Activated CD4-positive, alpha-beta T cell treated with anti-CD3 and anti-CD28 coated beads, Interleukin-2, amount 10 ng/mL, durations not matched to agents 7 days and 5 days (primary cell): Measurements from ENCODE around the gene PSG6. TPM values are rescaled to one million over a fixed set of nuclear protein-coding genes. Genes with fewer than 3 reads are reported as not detected.
A peak's percentile ranks its signal among the peaks of the same experiment; 100 is the strongest.
"Not testable (repeated sequence)": the region's sequence is repeated elsewhere in the genome, so short reads cannot be mapped to it uniquely, and the experiment has no call there.

ENCODE experiments used
- CTCF ChIA-PET: fragments of 350-600 bp; sonication (Branson Sonifier 250); formaldehyde crosslinking; loops from one replicate; lab custom pipeline; 2021; ENCODE audit warnings: antibody characterized with exemption; lab: Charles Lee
- POLR2A ChIA-PET: fragments of 350-600 bp; sonication (Branson Sonifier 250); formaldehyde crosslinking; loops from one replicate; lab custom pipeline; 2021; ENCODE audit warnings: antibody characterized with exemption; lab: Charles Lee
- DNase-seq: peaks from one replicate; pipeline ENCODE4 v3.0.0-alpha.2; 2020
- H3K27ac Mint-ChIP-seq: one replicate; pipeline ENCODE4 v1.8.0; 2021; ENCODE audit warnings: mild to moderate bottlenecking, moderate library complexity, mixed read lengths
- H3K27me3 Mint-ChIP-seq: one replicate; pipeline ENCODE4 v1.8.0; 2021; ENCODE audit warnings: mixed read lengths
- H3K36me3 Mint-ChIP-seq: one replicate; pipeline ENCODE4 v1.8.0; 2021; ENCODE audit warnings: low read depth, mixed read lengths
- H3K4me1 Mint-ChIP-seq: one replicate; pipeline ENCODE4 v1.8.0; 2021; ENCODE audit warnings: mixed read lengths
- H3K4me3 Mint-ChIP-seq: one replicate; pipeline ENCODE4 v1.8.0; 2021; ENCODE audit warnings: mild to moderate bottlenecking, moderate library complexity, mixed read lengths
- H3K9me3 Mint-ChIP-seq: one replicate; pipeline ENCODE4 v1.8.0; 2021; ENCODE audit warnings: mixed read lengths
- total RNA-seq, 2 experiments: library from RNA; stranded (reverse); gene quantifications; one replicate each; pipeline ENCODE4 v1.2.3, GENCODE V29; 2021

PSG6 gene
- total RNA-seq, 2 experiments from 2014 or later = not detected

DNA sequence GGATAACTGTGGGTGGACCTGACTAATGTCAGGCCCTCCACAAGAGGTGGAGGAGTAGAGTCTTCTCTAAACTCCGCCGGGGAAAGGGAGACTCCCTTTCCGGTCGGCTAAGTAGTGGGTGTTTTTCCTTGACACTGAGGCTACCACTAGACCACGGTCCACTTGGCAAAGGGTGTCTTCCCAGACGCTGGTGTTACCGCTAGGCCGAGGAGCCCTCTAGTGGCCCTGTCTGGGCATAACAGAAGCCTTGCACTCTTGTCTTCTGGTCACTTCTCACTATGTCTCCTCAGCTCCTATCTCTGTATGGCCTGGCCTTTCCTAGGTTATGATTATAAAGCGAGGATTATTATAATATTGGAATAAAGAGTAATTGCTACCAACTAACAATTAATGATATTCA is 5.4 kb upstream of the PSG6 start:
- peak; percentile 27 for DNase-seq
- H3K27me3 Mint-ChIP-seq, H3K27ac Mint-ChIP-seq, CTCF ChIA-PET, H3K4me3 Mint-ChIP-seq, H3K36me3 Mint-ChIP-seq, H3K9me3 Mint-ChIP-seq, POLR2A ChIA-PET, H3K4me1 Mint-ChIP-seq: not testable (repeated sequence)

DNA sequence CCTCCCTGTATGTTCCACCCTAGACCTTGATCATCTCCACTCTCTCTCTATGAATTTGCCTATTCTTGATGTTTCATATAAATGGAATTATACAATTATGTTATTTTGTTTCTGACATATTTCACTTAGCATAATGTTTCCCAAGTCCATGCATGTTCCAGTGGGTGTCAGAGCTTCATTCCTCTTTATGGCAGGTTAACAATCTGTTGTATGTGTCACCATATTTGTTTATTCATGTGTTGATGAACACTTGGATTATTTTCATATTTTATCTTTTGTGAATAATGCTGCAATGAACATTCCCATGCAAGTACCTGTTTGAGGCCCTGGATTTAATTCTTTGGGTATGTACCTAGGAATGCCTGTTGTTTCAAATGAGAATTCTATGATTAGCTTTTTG is 3.3 kb upstream of the PSG6 start:
- H3K27me3 Mint-ChIP-seq, H3K9me3 Mint-ChIP-seq, DNase-seq, H3K4me3 Mint-ChIP-seq, CTCF ChIA-PET, H3K36me3 Mint-ChIP-seq, H3K4me1 Mint-ChIP-seq, H3K27ac Mint-ChIP-seq, POLR2A ChIA-PET: not testable (repeated sequence)

DNA sequence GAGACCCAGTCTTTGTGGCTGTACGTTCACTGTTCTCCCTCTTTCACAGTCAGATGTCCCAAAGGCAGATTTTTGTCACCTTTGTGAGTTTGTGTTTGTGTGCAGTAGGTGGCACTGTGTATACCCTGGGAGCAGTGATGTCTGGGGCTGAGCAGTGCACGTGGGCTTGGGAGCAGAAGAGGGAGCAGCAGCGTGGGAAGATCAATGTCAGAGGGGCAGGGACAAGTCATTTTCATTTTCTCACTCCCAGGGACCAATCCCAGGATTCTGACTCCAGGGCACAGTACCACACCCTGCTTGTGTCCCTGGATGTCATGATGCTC is 2.0 kb upstream of the PSG6 start:
- H3K4me1 Mint-ChIP-seq = no peaks in the 10 kb centered on the region
- H3K4me3 Mint-ChIP-seq = no peak overlapping the region
- DNase-seq = no peak
- H3K9me3 Mint-ChIP-seq = no peaks in the 10 kb centered on the region
- H3K27me3 Mint-ChIP-seq = peaks cover 4% of the 10 kb centered on the region
- no peak overlapping the region for H3K27ac Mint-ChIP-seq
- ChIA-PET CTCF (no interaction called here), POLR2A (no interaction called here)
- H3K36me3 Mint-ChIP-seq = no peaks in the 10 kb centered on the region

DNA sequence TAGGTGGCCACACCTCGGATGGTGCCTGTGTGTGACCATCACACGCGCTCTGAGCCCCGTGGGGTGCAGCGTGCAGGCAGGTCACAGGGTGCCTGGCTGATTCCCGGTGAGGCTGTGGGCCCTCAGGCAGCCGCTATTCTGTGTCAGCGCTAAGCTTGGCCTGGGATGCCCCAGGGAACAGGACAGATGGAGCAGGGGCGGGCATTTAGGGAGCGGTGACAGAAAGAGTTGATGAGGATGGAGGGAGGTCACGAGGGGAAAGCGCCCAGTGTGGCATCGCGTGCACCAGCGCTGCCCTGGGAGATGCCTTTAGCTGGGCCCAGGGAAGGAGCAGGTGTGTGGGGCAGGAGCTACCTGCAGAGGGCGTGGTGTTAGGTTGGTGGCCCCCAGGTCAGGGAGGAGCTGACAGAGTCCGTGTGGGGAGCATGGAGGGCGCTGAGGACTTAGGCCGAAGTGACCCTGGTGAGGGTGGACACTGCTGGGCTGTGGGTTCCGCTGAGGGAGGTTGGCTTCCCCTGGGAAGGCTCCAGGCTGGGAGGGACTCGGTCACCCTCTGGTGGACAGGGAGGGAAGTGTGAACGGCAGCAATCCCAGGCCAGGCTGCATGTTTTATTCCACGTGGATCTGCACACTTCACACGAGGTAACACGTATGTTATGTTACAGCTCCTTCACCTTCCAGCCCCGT is 1.5 kb upstream of the PSG6 start:
- H3K27ac Mint-ChIP-seq, DNase-seq, H3K4me3 Mint-ChIP-seq, H3K4me1 Mint-ChIP-seq, H3K9me3 Mint-ChIP-seq, POLR2A ChIA-PET, CTCF ChIA-PET, H3K27me3 Mint-ChIP-seq, H3K36me3 Mint-ChIP-seq: not testable (repeated sequence)

DNA sequence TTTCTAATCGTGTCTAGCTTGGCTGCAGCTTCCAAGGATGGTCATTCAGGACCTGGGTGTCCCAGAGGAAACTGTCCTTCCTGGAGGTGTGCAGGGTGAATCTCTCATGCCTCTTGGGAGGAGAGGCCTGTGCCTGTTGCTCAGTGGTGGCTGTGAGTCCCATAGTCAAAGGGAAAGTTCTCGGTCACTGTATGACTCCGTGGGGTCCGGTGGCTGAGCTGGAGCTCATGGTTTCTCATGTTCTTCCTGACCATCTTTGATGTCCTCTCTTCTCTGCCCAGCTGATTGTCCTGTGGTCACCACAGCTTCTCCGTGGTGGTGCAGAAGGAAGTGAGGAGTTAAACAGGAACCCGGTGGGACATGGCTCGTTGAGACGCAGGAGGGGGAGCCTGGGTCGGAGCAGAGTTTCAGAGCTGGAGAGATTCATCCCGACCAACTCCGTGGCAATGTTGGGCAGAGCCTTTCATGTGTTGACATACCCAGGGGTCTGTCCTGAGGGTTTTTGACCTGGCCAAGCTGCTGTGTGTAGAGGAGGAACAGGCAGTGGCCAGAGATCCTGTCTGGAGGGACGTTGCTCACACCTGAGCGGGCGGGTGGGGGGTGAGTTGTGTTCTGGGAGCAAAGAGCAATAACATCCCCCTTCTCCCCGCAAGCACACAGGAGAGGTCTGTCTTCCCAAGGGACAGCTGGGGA is 829 bp upstream of the PSG6 start:
- H3K4me1 Mint-ChIP-seq, H3K27ac Mint-ChIP-seq, H3K36me3 Mint-ChIP-seq, H3K9me3 Mint-ChIP-seq, H3K27me3 Mint-ChIP-seq, CTCF ChIA-PET, POLR2A ChIA-PET, DNase-seq, H3K4me3 Mint-ChIP-seq: not testable (repeated sequence)

DNA sequence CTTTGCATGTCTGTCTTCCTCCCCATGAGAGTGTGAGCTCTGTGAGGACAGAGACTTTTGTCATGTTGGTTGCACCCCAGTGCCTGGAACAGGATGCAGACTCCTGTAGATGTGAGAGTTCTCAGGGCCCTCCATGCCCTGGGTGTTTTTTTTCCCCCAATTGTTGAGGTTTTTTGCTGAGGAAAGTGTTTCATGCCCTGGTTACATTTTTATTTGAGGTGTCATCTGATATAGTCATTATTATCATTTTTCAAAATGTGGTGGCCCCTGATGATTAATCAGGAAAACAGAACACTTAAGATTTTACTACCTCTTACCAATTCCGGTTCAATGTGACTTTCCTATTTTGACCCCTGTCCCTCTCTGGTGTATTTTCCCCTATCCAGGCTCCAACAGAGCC is 763 bp downstream of the PSG6 start:
- DNase-seq, H3K36me3 Mint-ChIP-seq, H3K4me3 Mint-ChIP-seq, H3K4me1 Mint-ChIP-seq, CTCF ChIA-PET, H3K27ac Mint-ChIP-seq, H3K9me3 Mint-ChIP-seq, POLR2A ChIA-PET, H3K27me3 Mint-ChIP-seq: not testable (repeated sequence)

DNA sequence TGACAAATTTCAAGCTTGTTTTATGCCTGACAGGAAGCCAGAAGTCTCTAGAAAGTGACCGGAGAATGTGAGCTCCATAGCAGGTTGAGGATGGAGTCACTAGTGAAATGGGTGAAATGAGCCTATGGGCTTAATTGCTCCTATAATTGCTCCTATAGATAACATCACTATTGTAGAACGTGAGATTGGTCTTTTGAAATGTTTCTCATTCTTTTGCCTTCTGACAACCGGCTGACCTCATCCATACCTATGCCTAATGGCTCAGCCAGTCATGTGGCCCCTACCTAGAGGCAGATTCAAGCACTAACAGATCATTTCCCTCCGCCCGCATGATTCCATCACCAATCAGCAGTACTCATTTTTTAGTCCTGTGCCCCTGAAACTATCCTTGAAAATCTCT is 4.2 kb downstream of the PSG6 start:
- H3K36me3 Mint-ChIP-seq, H3K27me3 Mint-ChIP-seq, H3K27ac Mint-ChIP-seq, H3K9me3 Mint-ChIP-seq, DNase-seq, H3K4me3 Mint-ChIP-seq, CTCF ChIA-PET, H3K4me1 Mint-ChIP-seq, POLR2A ChIA-PET: not testable (repeated sequence)

DNA sequence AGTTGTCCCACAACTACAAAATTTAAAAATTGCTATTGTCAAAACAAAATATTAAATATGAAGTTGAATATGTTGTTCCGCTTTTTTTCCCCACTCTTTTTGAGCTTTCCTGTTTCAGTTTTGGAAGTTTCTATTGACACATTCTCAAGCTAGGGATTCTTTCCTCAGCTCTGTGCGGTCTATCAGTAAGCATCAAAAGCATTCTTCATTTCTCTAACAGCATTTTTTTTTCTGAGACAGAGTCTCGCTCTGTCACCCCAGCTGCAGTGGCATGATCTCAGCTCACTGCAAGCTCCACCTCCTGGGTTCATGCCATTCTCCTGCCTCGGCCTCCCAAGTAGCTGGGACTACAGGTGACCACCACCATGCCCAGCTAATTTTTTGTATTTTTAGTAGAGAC is 4.8 kb downstream of the PSG6 start:
- H3K27ac Mint-ChIP-seq, CTCF ChIA-PET, H3K9me3 Mint-ChIP-seq, H3K36me3 Mint-ChIP-seq, POLR2A ChIA-PET, DNase-seq, H3K4me1 Mint-ChIP-seq, H3K4me3 Mint-ChIP-seq, H3K27me3 Mint-ChIP-seq: not testable (repeated sequence)

DNA sequence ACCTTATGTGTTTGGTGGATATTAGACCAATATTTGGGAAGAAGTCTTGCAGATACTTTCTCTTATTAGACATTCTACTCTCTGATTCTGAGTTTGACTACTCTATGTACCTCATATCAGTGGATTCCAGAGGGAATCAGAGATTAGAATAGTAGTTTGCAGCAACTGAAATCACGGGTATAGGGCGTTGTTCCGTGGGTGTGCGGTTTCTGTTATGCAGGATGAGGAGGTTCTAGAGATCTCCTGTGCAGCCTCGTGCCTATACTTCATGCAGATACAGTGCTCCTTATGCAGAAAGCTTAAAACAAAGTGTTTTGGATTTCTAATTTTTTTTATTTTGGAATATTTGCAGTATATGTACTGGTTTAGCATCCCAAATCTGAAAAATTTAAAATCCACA is 6.0 kb downstream of the PSG6 start:
- H3K27me3 Mint-ChIP-seq, POLR2A ChIA-PET, H3K36me3 Mint-ChIP-seq, DNase-seq, H3K27ac Mint-ChIP-seq, H3K9me3 Mint-ChIP-seq, H3K4me3 Mint-ChIP-seq, CTCF ChIA-PET, H3K4me1 Mint-ChIP-seq: not testable (repeated sequence)

DNA sequence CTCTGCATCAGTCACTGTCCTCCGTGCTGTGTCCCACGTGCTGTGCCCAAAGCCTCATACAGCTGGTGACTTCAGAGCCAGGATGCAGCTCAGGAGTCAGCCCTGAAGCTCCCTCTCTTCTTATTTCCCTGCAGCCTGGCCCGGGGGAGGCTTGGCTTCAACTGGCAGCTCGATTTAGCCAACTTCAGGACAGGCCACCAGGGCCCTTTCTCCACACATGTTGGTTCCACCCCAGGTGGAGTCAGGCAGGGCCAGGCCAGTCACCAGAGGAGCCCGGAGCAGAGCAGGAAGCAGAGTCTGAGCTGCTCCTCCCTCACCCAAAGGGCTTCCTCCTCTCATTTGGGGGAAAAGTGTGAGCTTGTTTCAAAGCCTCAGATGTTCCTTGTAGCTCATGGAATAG is 11.5 kb downstream of the PSG6 start:
- H3K4me3 Mint-ChIP-seq, DNase-seq, H3K36me3 Mint-ChIP-seq, POLR2A ChIA-PET, H3K27me3 Mint-ChIP-seq, H3K4me1 Mint-ChIP-seq, H3K9me3 Mint-ChIP-seq, H3K27ac Mint-ChIP-seq, CTCF ChIA-PET: not testable (repeated sequence)

DNA sequence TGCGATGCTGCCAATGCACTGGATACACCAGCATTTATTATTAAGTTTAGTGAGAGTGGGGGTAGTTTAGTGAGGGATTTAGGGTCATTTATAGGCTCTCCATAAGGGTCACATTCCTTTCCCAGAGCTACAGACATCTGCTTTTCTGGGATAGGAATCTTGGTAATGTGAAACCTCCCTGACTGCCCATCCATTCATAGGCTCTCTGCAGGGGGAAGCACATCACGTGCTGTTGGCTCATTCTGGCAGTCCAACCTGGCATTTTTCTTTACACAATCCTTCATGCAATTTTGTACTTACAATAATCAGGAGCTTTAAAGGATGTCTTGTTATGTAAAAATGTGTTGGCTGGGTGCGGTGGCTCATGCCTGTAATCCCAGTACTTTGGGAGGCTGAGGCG is 17.1 kb downstream of the PSG6 start:
- H3K4me3 Mint-ChIP-seq, H3K9me3 Mint-ChIP-seq, POLR2A ChIA-PET, H3K4me1 Mint-ChIP-seq, DNase-seq, CTCF ChIA-PET, H3K36me3 Mint-ChIP-seq, H3K27me3 Mint-ChIP-seq, H3K27ac Mint-ChIP-seq: not testable (repeated sequence)

DNA sequence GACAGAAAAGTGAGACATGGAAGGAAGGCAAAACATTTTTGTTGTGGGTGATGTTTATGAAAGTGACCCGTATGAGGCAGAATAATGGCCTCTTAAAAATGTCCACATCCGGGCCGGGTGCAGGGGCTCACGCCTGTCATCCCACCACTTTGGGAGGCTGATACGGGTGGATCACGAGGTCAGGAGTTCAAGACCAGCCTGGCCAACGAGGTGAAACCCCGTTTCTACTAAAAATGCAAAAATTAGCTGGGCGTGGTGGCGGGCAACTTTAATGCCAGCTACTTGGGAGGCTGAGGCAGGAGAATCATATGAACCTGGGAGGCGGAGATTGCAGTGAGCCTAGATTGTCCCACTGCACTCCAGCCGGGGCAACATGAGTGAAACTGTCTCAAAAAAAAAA is 18.0 kb downstream of the PSG6 start:
- POLR2A ChIA-PET, CTCF ChIA-PET, H3K27ac Mint-ChIP-seq, H3K4me1 Mint-ChIP-seq, H3K27me3 Mint-ChIP-seq, DNase-seq, H3K4me3 Mint-ChIP-seq, H3K9me3 Mint-ChIP-seq, H3K36me3 Mint-ChIP-seq: not testable (repeated sequence)

DNA sequence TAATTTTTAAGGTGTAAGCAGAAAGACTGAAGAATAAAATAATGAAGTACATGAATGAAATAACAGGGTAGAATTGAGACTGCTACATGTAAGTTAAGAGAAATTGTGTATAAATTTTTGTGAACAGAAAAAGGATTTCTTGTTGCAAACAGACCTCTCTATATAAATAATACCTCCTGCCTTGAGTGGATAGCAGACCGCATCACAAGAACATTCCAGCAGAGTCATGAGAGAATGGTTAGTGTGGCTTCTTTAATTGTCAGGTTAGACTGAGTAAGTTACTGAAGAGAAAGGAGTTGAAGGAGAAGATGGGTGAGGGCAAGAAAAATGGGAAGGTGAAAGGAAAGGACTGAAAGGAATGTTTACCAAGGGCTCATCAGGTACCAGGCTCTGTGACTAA is 18.6 kb downstream of the PSG6 start:
- H3K27me3 Mint-ChIP-seq, H3K27ac Mint-ChIP-seq, DNase-seq, H3K36me3 Mint-ChIP-seq, H3K9me3 Mint-ChIP-seq, POLR2A ChIA-PET, H3K4me3 Mint-ChIP-seq, H3K4me1 Mint-ChIP-seq, CTCF ChIA-PET: not testable (repeated sequence)

DNA sequence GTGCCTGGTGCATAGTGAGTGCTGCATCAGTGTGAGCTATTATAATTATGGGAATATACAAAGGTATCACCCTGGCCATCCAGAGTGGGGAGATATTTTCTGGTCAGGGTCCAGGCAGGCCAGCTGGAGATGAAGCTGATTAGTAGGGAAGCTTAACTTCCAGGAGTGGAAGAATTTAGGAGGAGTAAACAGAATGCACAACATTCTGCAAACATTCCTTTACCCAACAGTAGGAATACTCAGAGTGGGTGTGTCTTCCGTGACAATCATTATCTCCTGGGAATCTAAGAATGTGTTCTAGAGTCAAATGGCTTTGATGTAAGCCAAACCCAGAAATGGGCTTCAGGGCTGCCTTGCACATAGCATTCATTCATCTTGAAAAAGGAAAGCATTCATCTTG is 19.0 kb downstream of the PSG6 start:
- H3K9me3 Mint-ChIP-seq, H3K27me3 Mint-ChIP-seq, H3K4me1 Mint-ChIP-seq, DNase-seq, POLR2A ChIA-PET, H3K4me3 Mint-ChIP-seq, H3K36me3 Mint-ChIP-seq, H3K27ac Mint-ChIP-seq: not testable (repeated sequence)
- CTCF ChIA-PET = interaction anchor here (0.7 kb wide), 1 partner anchor 207 kb away, joined by 3 read pairs; no protein-coding TSS in a partner anchor
